ENCODE data around the gene WHRN. TPM values are rescaled to one million over a fixed set of nuclear protein-coding genes. Genes with fewer than 3 reads are reported as not detected.
A peak's percentile ranks its signal among the peaks of the same experiment; 100 is the strongest.

The WHRN gene
- total RNA-seq, 1 experiment from 2014 or later, result 24.3 TPM

DNA sequence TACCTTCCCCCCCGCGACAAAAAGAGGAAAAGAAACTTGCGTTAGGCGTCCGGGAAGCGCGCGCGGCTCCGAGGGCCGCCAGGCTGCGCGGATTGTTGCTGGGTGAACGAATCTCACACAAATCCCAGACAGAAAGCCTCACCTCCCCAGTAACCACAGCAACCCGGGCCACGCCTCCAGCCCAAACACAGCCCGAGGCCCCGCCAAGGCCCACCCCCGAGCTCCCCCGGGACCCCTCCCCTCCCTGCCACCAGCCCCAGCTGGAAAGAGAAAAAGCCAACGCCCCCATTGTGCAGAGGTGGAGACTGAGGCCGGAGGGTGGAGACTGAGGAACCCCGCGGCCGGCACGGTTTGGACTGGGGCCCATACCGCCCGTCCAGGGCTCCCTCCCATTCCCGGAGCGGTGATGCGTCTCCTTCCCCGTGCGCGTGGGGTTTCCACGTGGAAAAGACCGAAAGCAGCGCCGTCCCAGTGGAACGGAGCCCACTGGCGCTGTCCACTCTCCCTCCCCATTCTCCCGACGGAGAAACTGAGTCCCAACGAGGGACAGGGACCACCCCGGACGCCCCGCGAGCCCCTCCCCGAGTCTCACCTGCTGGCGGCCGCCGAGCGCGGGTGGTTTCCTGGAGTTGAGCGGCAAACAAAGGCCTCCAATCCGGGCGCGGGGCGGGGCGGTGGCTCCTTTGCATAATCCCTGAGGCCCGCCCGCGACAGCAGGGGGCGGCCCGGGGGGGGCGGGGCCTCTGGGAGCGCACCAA lies 107.2 kb downstream of the WHRN start (continued):
- TF ChIP-seq, protein P1, sequence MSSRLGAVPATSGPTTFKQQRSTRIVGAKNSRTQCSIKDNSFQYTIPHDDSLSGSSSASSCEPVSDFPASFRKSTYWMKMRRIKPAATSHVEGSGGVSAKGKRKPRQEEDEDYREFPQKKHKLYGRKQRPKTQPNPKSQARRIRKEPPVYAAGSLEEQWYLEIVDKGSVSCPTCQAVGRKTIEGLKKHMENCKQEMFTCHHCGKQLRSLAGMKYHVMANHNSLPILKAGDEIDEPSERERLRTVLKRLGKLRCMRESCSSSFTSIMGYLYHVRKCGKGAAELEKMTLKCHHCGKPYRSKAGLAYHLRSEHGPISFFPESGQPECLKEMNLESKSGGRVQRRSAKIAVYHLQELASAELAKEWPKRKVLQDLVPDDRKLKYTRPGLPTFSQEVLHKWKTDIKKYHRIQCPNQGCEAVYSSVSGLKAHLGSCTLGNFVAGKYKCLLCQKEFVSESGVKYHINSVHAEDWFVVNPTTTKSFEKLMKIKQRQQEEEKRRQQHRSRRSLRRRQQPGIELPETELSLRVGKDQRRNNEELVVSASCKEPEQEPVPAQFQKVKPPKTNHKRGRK (CRISPR knock-in tag; IDR thresholded peaks at IDR 0.05; ENCODE audit: borderline replicate concordance), result no peak
- TF ChIP-seq ZNF219 (CRISPR knock-in tag; IDR thresholded peaks at IDR 0.05; ENCODE audit: borderline replicate concordance) (no peak), ZBTB21 (CRISPR knock-in tag; IDR thresholded peaks at IDR 0.05; ENCODE audit: borderline replicate concordance) (0 out of 2 replicates have a peak, but pooled peaks have one; percentile 17), MXD4 (CRISPR knock-in tag; IDR thresholded peaks at IDR 0.05; ENCODE audit: borderline replicate concordance) (no peak), ZNF423 (CRISPR knock-in tag; IDR thresholded peaks at IDR 0.05) (peak; percentile 59), ZNF121 (CRISPR knock-in tag; IDR thresholded peaks at IDR 0.05) (peak; percentile 81), NFE2L1 (CRISPR knock-in tag; IDR thresholded peaks at IDR 0.05) (no peak), SOX15 (CRISPR knock-in tag; IDR thresholded peaks at IDR 0.05) (no peak), NR3C1 (CRISPR knock-in tag; conservative IDR thresholded peaks at IDR 0.05; ENCODE audit: low read depth) (no peak), OVOL2 (CRISPR knock-in tag; IDR thresholded peaks at IDR 0.05; ENCODE audit: borderline replicate concordance) (no peak), ZNF317 (CRISPR knock-in tag; IDR thresholded peaks at IDR 0.05; ENCODE audit: borderline replicate concordance, low read depth) (no peak)
- TF ChIP-seq, protein P2, sequence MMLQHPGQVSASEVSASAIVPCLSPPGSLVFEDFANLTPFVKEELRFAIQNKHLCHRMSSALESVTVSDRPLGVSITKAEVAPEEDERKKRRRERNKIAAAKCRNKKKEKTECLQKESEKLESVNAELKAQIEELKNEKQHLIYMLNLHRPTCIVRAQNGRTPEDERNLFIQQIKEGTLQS (CRISPR knock-in tag; conservative IDR thresholded peaks at IDR 0.05), result no peak
- TF ChIP-seq, protein P3, sequence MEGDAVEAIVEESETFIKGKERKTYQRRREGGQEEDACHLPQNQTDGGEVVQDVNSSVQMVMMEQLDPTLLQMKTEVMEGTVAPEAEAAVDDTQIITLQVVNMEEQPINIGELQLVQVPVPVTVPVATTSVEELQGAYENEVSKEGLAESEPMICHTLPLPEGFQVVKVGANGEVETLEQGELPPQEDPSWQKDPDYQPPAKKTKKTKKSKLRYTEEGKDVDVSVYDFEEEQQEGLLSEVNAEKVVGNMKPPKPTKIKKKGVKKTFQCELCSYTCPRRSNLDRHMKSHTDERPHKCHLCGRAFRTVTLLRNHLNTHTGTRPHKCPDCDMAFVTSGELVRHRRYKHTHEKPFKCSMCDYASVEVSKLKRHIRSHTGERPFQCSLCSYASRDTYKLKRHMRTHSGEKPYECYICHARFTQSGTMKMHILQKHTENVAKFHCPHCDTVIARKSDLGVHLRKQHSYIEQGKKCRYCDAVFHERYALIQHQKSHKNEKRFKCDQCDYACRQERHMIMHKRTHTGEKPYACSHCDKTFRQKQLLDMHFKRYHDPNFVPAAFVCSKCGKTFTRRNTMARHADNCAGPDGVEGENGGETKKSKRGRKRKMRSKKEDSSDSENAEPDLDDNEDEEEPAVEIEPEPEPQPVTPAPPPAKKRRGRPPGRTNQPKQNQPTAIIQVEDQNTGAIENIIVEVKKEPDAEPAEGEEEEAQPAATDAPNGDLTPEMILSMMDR (IDR thresholded peaks at IDR 0.05), result no peak
- TF ChIP-seq, protein P4, sequence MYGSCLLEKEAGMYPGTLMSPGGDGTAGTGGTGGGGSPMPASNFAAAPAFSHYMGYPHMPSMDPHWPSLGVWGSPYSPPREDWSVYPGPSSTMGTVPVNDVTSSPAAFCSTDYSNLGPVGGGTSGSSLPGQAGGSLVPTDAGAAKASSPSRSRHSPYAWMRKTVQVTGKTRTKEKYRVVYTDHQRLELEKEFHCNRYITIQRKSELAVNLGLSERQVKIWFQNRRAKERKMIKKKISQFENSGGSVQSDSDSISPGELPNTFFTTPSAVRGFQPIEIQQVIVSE (CRISPR knock-in tag; IDR thresholded peaks at IDR 0.05; ENCODE audit: borderline replicate concordance), result no peak
- TF ChIP-seq, protein P5, sequence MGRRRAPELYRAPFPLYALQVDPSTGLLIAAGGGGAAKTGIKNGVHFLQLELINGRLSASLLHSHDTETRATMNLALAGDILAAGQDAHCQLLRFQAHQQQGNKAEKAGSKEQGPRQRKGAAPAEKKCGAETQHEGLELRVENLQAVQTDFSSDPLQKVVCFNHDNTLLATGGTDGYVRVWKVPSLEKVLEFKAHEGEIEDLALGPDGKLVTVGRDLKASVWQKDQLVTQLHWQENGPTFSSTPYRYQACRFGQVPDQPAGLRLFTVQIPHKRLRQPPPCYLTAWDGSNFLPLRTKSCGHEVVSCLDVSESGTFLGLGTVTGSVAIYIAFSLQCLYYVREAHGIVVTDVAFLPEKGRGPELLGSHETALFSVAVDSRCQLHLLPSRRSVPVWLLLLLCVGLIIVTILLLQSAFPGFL (CRISPR knock-in tag; IDR thresholded peaks at IDR 0.05; ENCODE audit: borderline replicate concordance), result no peak
- TF ChIP-seq, protein P6, sequence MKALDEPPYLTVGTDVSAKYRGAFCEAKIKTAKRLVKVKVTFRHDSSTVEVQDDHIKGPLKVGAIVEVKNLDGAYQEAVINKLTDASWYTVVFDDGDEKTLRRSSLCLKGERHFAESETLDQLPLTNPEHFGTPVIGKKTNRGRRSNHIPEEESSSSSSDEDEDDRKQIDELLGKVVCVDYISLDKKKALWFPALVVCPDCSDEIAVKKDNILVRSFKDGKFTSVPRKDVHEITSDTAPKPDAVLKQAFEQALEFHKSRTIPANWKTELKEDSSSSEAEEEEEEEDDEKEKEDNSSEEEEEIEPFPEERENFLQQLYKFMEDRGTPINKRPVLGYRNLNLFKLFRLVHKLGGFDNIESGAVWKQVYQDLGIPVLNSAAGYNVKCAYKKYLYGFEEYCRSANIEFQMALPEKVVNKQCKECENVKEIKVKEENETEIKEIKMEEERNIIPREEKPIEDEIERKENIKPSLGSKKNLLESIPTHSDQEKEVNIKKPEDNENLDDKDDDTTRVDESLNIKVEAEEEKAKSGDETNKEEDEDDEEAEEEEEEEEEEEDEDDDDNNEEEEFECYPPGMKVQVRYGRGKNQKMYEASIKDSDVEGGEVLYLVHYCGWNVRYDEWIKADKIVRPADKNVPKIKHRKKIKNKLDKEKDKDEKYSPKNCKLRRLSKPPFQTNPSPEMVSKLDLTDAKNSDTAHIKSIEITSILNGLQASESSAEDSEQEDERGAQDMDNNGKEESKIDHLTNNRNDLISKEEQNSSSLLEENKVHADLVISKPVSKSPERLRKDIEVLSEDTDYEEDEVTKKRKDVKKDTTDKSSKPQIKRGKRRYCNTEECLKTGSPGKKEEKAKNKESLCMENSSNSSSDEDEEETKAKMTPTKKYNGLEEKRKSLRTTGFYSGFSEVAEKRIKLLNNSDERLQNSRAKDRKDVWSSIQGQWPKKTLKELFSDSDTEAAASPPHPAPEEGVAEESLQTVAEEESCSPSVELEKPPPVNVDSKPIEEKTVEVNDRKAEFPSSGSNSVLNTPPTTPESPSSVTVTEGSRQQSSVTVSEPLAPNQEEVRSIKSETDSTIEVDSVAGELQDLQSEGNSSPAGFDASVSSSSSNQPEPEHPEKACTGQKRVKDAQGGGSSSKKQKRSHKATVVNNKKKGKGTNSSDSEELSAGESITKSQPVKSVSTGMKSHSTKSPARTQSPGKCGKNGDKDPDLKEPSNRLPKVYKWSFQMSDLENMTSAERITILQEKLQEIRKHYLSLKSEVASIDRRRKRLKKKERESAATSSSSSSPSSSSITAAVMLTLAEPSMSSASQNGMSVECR (CRISPR knock-in tag; IDR thresholded peaks at IDR 0.05; ENCODE audit: borderline replicate concordance), result 0 out of 2 replicates have a peak, but pooled peaks have one; percentile 34
- TF ChIP-seq, protein P7, sequence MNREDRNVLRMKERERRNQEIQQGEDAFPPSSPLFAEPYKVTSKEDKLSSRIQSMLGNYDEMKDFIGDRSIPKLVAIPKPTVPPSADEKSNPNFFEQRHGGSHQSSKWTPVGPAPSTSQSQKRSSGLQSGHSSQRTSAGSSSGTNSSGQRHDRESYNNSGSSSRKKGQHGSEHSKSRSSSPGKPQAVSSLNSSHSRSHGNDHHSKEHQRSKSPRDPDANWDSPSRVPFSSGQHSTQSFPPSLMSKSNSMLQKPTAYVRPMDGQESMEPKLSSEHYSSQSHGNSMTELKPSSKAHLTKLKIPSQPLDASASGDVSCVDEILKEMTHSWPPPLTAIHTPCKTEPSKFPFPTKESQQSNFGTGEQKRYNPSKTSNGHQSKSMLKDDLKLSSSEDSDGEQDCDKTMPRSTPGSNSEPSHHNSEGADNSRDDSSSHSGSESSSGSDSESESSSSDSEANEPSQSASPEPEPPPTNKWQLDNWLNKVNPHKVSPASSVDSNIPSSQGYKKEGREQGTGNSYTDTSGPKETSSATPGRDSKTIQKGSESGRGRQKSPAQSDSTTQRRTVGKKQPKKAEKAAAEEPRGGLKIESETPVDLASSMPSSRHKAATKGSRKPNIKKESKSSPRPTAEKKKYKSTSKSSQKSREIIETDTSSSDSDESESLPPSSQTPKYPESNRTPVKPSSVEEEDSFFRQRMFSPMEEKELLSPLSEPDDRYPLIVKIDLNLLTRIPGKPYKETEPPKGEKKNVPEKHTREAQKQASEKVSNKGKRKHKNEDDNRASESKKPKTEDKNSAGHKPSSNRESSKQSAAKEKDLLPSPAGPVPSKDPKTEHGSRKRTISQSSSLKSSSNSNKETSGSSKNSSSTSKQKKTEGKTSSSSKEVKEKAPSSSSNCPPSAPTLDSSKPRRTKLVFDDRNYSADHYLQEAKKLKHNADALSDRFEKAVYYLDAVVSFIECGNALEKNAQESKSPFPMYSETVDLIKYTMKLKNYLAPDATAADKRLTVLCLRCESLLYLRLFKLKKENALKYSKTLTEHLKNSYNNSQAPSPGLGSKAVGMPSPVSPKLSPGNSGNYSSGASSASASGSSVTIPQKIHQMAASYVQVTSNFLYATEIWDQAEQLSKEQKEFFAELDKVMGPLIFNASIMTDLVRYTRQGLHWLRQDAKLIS (CRISPR knock-in tag; IDR thresholded peaks at IDR 0.05; ENCODE audit: borderline replicate concordance), result no peak
- TF ChIP-seq, protein P8, sequence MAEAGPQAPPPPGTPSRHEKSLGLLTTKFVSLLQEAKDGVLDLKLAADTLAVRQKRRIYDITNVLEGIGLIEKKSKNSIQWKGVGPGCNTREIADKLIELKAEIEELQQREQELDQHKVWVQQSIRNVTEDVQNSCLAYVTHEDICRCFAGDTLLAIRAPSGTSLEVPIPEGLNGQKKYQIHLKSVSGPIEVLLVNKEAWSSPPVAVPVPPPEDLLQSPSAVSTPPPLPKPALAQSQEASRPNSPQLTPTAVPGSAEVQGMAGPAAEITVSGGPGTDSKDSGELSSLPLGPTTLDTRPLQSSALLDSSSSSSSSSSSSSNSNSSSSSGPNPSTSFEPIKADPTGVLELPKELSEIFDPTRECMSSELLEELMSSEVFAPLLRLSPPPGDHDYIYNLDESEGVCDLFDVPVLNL (CRISPR knock-in tag; IDR thresholded peaks at IDR 0.05; ENCODE audit: borderline replicate concordance, low read depth), result no peak
- TF ChIP-seq, protein P9, sequence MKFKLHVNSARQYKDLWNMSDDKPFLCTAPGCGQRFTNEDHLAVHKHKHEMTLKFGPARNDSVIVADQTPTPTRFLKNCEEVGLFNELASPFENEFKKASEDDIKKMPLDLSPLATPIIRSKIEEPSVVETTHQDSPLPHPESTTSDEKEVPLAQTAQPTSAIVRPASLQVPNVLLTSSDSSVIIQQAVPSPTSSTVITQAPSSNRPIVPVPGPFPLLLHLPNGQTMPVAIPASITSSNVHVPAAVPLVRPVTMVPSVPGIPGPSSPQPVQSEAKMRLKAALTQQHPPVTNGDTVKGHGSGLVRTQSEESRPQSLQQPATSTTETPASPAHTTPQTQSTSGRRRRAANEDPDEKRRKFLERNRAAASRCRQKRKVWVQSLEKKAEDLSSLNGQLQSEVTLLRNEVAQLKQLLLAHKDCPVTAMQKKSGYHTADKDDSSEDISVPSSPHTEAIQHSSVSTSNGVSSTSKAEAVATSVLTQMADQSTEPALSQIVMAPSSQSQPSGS (CRISPR knock-in tag; IDR thresholded peaks at IDR 0.05; ENCODE audit: borderline replicate concordance, low read depth), result no peak
